OCI-M2 (cell line): Measurements from ENCODE around the gene CLDN7.
A peak's percentile ranks its signal among the peaks of the same experiment; 100 is the strongest.

Experiments
- DNase-seq: peaks from one replicate; lab custom pipeline; 2025; ENCODE audit not compliant: unreplicated experiment; lab: John Stamatoyannopoulos, UW

Gene CLDN7

DNA sequence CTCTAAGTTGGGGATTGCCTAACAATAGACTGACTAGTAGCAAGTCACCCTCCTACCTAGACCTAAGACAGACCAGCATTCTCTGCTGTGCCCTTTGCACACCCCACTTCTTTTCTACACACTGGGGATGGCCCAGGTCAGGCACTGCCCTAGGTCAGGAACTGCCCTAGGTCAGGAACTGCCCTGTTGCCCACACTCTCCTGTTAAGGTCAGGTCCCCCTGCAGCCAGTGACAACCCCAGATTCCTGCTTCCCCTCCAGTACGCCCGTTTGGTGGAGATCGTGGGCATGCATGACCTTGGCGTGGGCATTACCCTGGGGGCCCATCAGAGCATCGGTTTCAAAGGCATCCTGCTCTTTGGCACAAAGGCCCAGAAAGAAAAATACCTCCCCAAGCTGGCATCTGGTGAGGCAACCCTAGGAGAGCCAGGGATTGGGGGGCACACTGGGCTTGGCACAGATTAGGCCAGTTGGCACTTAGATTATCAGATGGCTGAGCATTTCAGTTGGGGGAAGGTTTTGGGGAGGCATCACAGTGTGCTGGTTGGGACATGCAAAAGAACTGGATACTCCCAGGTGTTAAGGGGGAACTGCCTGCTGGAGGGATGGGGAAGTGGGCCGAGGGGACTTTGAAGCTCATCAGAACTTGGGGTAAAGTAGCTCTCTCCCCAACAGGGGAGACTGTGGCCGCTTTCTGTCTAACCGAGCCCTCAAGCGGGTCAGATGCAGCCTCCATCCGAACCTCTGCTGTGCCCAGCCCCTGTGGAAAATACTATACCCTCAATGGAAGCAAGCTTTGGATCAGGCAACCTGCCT, 40.8 kb downstream of the CLDN7 start:
- no peak for DNase-seq

- no peak for DNase-seq
Observed at GRCh38 chr17:7220593-7221277, 41.5 kb downstream of the CLDN7 start.

DNA sequence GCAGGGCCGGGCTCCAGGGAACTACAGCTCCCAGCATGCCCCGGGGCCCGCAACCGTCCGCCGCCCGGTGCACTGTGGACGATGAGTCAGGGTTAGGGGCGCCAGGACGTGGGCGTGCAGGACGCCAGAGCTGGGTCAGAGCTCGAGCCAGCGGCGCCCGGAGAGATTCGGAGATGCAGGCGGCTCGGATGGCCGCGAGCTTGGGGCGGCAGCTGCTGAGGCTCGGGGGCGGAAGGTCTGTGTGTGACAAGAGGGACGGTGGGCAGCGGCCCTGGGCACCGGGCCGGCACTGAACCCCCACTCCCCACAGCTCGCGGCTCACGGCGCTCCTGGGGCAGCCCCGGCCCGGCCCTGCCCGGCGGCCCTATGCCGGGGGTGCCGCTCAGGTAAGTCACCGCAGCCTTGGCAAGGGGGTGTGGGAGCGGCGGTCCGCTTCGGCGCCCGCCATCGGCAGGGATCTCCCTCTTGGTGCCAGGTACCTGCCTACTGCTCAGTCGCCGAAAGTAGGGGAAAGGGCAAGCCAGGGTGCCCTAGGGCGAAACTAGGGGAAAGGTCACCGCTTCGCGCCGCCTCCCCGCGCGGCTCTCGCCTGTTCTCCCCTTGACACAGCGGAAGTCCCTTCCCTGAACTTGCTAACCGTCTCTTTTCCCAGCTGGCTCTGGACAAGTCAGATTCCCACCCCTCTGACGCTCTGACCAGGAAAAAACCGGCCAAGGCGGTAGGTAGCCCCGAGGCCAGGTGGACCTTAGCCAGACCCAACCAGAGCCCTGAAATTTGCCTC, 42.3 kb downstream of the CLDN7 start, which contains the start of the genes ACADVL and DLG4:
TSS of gene ACADVL (plus strand) at position 127 of the 781 bp plus-strand sequence. CDS start at position 174, 47 bp downstream.
TSS of gene DLG4 (minus strand) at position 25 of the 781 bp plus-strand sequence.
- DNase-seq = no peak

- no peak for DNase-seq
Observed at GRCh38 chr17:7219229-7219811, 43.0 kb downstream of the CLDN7 start.

GRCh38 chr17:7218758-7219157, 43.5 kb downstream of the CLDN7 start:
- no peak for DNase-seq

DNA sequence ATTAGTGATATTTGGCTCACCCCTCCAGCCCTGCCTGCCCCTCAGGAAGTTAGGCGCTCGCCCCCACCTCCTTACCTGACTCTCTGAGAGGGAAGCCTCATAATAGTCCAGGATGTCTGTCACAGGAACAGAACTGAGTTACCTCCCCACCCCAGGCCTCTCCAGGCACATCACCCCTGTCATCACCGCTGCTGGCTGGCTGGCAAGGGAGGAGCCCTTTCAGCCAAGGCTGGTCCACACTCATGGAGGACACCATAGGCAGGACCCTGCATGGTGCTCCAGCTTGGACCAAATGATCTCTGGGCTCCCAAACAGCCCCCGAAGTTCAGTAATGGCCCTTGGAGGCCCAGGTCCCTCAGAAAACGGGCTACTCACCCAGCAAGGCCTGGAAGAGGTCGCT, 44.1 kb downstream of the CLDN7 start:
- no peak for DNase-seq

DNA sequence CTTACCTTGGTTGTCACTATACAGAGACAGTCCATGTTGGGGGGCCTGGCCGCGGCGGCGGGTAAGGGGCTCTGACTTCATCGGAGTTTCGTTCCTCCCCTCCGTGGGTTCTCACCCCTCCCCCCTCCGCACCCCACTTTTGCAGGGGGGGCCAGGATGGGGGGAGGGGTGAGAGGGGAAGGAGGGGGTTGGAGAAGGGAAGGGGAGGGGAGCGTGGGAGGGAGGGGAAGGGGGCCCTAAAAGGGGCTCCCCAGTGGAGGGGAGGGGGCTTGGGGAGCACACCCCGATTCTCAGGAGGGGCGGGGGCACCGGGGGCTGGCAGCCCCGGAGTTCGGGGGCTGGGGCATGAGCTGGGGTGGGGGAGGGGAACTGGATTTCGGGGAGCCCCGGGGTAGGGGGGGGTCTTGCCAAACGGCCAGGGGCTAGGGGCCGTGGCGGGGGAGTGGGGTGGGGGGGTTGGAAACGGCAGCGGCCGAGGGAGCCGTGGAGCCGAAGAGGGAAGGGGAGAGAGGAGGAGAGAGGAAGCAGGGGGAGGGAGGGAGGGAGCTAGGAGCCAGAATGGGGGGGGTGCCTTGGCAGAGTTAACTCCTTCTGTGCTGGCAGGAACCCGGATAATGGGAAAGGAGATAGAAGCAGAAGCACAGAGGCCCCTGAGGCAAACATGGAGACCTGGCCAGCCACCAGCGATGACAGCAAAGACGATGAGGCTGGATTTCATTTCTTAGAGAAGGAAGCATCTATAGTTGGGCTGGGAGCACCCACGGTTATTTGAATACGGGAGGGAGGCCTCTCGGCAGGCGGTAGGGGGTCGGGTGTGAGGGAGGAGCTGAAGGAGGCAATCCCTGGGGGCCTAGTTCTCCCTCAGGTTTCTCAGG, 44.9 kb downstream of the CLDN7 start:
- no peak for DNase-seq

DNA sequence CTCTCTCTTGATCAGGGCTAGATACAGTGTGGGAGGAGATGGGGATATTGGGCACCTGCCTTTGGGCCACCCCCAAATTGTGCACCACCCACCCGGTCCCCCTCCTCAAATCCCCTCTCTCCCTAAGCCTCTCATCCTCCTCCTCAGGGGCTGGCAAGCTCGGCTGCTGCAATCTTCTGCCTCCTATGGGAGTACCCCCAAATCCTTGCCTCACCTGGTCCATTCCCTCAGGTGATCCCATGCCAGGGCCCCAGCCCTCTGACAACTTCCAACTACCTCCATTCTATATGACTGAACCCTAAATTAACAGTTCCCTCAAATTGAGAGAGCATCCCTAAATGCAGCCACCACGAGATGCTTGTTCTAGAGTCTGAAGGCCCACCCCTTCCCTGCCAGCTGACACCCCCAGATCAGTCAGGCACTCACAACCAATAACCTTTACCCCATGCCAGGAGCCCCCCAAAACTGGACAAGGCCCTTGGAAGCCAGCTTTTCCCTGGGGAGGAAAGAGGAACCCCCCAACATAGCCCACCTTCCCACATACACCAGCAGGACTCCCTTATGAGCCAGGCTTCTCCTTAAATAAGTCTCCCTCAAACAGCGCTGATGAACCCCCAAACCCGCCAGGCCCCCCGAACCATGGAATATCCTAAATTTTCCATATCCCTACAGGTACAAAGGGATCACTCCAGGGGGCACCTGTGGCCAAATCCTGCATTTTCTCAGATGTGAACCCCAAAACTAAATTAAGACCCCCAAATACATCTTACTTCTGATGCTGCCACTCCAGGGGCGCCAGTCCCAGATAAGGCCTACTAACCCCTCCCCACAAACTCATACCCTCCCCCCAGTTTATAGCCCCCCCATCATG, 45.8 kb downstream of the CLDN7 start:
- DNase-seq = no peak

GRCh38 chr17:7215652-7216180, 46.6 kb downstream of the CLDN7 start:
- no peak for DNase-seq

- DNase-seq = no peak
Observed at GRCh38 chr17:7215136-7215638, 47.1 kb downstream of the CLDN7 start.

DNA sequence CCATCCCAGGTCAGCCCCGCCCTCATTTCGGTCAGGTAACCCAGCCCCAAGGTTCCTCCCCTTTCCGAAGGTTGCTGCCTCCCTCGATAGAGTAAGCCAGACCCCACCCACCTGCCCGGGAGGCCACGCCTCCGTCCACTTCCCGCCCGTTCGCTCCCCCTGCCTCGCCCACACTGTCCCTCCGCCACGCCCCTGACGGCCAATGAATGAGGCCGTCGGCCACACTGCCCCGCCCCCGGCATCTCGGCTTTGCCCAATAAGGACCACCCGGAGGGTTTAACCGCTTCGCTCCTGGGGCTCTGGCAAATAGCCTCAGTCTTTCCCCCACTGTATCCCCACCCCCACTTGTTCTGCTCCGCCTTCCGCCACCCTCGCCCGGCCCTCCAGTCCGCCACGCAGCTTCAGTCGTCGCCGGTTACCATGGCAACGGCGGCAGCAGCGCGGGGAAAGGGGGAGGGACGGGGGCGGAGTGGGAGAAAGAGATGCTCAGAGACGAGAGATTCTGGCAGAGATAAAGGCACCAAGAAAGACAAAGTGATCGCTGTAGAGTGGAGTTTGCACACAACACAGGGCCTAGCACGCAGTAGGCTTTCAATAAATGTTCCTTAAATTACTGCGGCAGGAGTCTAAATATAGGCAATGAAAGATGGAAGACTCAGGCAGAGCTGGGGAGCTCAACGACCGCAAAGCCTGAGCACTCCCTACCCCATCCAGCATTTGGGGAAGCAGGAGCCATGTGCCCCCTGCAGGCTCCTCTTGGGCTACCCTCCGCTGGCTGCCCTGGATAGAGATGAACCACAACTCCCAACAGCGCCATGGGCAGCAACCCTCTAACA, 47.8 kb downstream of the CLDN7 start:
- DNase-seq = peak; percentile 87

DNA sequence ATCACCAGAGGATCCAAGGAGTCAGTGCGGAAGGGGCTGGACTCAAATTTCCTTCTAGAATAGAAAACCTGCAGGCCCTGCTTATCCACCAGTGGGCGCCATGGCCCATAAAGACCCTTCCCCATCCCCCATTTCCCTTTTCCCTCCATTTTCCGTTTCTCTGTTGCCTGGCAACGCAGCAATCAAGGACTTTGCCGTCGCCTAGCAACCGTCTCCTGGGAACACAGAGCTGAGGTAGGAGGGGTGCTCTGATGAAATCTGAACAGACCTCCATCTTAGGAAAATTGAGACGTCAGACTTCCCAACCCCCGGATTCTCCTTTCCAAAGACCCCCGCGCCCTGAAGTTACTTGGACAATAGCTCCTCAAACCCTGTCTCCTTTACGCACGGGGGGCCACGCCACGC, 48.4 kb downstream of the CLDN7 start:
- DNase-seq = no peak

- DNase-seq = no peak
Observed at GRCh38 chr17:7211491-7212273, 50.6 kb downstream of the CLDN7 start.
